Neural progenitor cell (in vitro differentiated cells): ENCODE measurements around the gene PTPN5. TPM values are rescaled to one million over a fixed set of nuclear protein-coding genes. Genes with fewer than 3 reads are reported as not detected.
A peak's percentile ranks its signal among the peaks of the same experiment; 100 is the strongest.

Source experiments
- DNase-seq: peaks from one replicate; pipeline ENCODE4 v3.0.0-alpha.2; 2016; ENCODE audit warnings: low spot score
- H2AFZ ChIP-seq: fragments of 200-600 bp; sonication (generic); replicated peaks from 2 replicates; pipeline ENCODE4 v1.6.1; 2016; ENCODE audit warnings: antibody characterized with exemption
- H3F3A ChIP-seq: fragments of 200-600 bp; sonication (generic); 2 replicates; pipeline ENCODE4 v1.6.1; 2016; ENCODE audit warnings: antibody characterized with exemption, low read depth
- H3K27ac ChIP-seq: fragments of 200-600 bp; sonication (generic); 2 replicates; pipeline ENCODE4 v1.5.1; 2016; ENCODE audit warnings: mild to moderate bottlenecking
- H3K27me3 ChIP-seq: fragments of 200-600 bp; sonication (generic); 2 replicates; pipeline ENCODE4 v1.6.1; 2016; ENCODE audit warnings: mild to moderate bottlenecking, moderate library complexity
- H3K36me3 ChIP-seq: fragments of 200-600 bp; sonication (generic); 2 replicates; pipeline ENCODE4 v1.5.1; 2016
- H3K4me1 ChIP-seq: fragments of 200-600 bp; sonication (generic); 2 replicates; pipeline ENCODE4 v1.6.1; 2016; ENCODE audit warnings: mixed run types
- H3K4me2 ChIP-seq: fragments of 200-600 bp; sonication (generic); 2 replicates; pipeline ENCODE4 v1.6.1; 2016
- H3K4me3 ChIP-seq: fragments of 200-600 bp; sonication (generic); 2 replicates; pipeline ENCODE4 v1.5.1; 2016
- H3K79me2 ChIP-seq: fragments of 200-600 bp; sonication (generic); 2 replicates; pipeline ENCODE4 v1.6.1; 2016; ENCODE audit warnings: low read depth
- H3K9ac ChIP-seq: fragments of 200-600 bp; sonication (generic); 2 replicates; pipeline ENCODE4 v1.6.1; 2016
- H3K9me3 ChIP-seq: fragments of 200-600 bp; sonication (generic); 2 replicates; pipeline ENCODE4 v1.5.1; 2016; ENCODE audit warnings: low read depth
- H4K20me1 ChIP-seq: fragments of 200-600 bp; sonication (generic); 2 replicates; pipeline ENCODE4 v1.6.1; 2016; ENCODE audit warnings: low read depth
- H3K27ac Mint-ChIP-seq: 3 replicates; pipeline ENCODE4 v1.8.0; 2021; ENCODE audit warnings: mixed read lengths
- H3K27me3 Mint-ChIP-seq: 2 replicates; pipeline ENCODE4 v1.8.0; 2022; ENCODE audit warnings: low read depth, mild to moderate bottlenecking, inconsistent platforms, moderate library complexity, mixed read lengths; ENCODE audit not compliant: insufficient read depth
- H3K36me3 Mint-ChIP-seq: 3 replicates; pipeline ENCODE4 v1.8.0; 2021; ENCODE audit warnings: mixed read lengths
- H3K4me1 Mint-ChIP-seq: 3 replicates; pipeline ENCODE4 v1.8.0; 2021; ENCODE audit warnings: mixed read lengths
- H3K4me3 Mint-ChIP-seq: 3 replicates; pipeline ENCODE4 v1.8.0; 2021; ENCODE audit warnings: mild to moderate bottlenecking, moderate library complexity, mixed read lengths
- H3K9me3 Mint-ChIP-seq: 3 replicates; pipeline ENCODE4 v1.8.0; 2020; ENCODE audit warnings: mixed read lengths
- CTCF ChIP-seq: fragments of 200-600 bp; sonication (generic); IDR thresholded peaks from 2 replicates; pipeline ENCODE4 v1.5.1; 2017; ENCODE audit warnings: antibody characterized with exemption, mild to moderate bottlenecking
- EZH2 ChIP-seq: fragments of 200-600 bp; sonication (generic); IDR thresholded peaks from 2 replicates; pipeline ENCODE4 v1.6.1; 2017; ENCODE audit warnings: antibody characterized with exemption, mild to moderate bottlenecking, moderate library complexity
- EZH2phosphoT487 ChIP-seq: fragments of 200-600 bp; sonication (generic); IDR thresholded peaks from 2 replicates; pipeline ENCODE4 v1.6.1; 2017; ENCODE audit warnings: antibody characterized with exemption
- total RNA-seq: library from RNA; depleted of rRNA; stranded (reverse); fragments of >200 nt; gene quantifications from 2 replicates; pipeline ENCODE4 v1.2.3, GENCODE V29; 2015; ENCODE audit warnings: low replicate concordance

Gene PTPN5
- total RNA-seq, 1 donor from 2014 or later = 8.5 TPM

GRCh38 chr11:18722293-18722637, 69.3 kb downstream of the PTPN5 start:
- no peaks in the 10 kb centered on the region for H3K36me3 Mint-ChIP-seq
- DNase-seq = no peak
- Histone ChIP-seq H3K9ac (no peak overlapping the region), H3K4me2 (peak overlapping the region; percentile 94), H4K20me1 (no peaks in the 10 kb centered on the region), H3K27ac (no peak overlapping the region), H3K79me2 (no peaks in the 10 kb centered on the region), H3K4me3 (peak overlapping the region; percentile 64), H3K9me3 (no peaks in the 10 kb centered on the region), H3F3A (peaks cover 6% of the 10 kb centered on the region), H3K36me3 (no peaks in the 10 kb centered on the region), H2AFZ (peak overlapping the region; percentile 90), H3K27me3 (peaks cover 18% of the 10 kb centered on the region), H3K4me1 (peaks cover 15% of the 10 kb centered on the region)
- H3K27me3 Mint-ChIP-seq = peaks cover 17% of the 10 kb centered on the region
- no peaks in the 10 kb centered on the region for H3K9me3 Mint-ChIP-seq
- no peak overlapping the region for H3K27ac Mint-ChIP-seq
- H3K4me1 Mint-ChIP-seq = peaks cover 11% of the 10 kb centered on the region
- H3K4me3 Mint-ChIP-seq = peak overlapping the region; percentile 85
- TF ChIP-seq CTCF (no peak), EZH2 (no peak), EZH2phosphoT487 (no peak)

- H3K27ac Mint-ChIP-seq = no peak overlapping the region
- H3K27me3 Mint-ChIP-seq = peaks cover 17% of the 10 kb centered on the region
- H3K9ac ChIP-seq = no peak overlapping the region
- peaks cover 23% of the 10 kb centered on the region for H3K27me3 ChIP-seq
- TF ChIP-seq EZH2 (peak; percentile 6), CTCF (peak; percentile 71), EZH2phosphoT487 (no peak)
- no peaks in the 10 kb centered on the region for H3K79me2 ChIP-seq
- H3K36me3 Mint-ChIP-seq = no peaks in the 10 kb centered on the region
- DNase-seq = peak; percentile 78
- no peaks in the 10 kb centered on the region for H3K36me3 ChIP-seq
- peaks cover 11% of the 10 kb centered on the region for H3K4me1 Mint-ChIP-seq
- H3K4me2 ChIP-seq = peak overlapping the region; percentile 94
- peaks cover 6% of the 10 kb centered on the region for H3F3A ChIP-seq
- no peak overlapping the region for H3K27ac ChIP-seq
- no peaks in the 10 kb centered on the region for H3K9me3 Mint-ChIP-seq
- peak overlapping the region; percentile 85 for H3K4me3 Mint-ChIP-seq
- no peaks in the 10 kb centered on the region for H4K20me1 ChIP-seq
- peak overlapping the region; percentile 90 for H2AFZ ChIP-seq
- peak overlapping the region; percentile 64 for H3K4me3 ChIP-seq
- no peaks in the 10 kb centered on the region for H3K9me3 ChIP-seq
- H3K4me1 ChIP-seq = peaks cover 15% of the 10 kb centered on the region
Measured at GRCh38 chr11:18721561-18722292, 69.9 kb downstream of the PTPN5 start.

GRCh38 chr11:18720808-18721560, 70.6 kb downstream of the PTPN5 start:
- Mint-ChIP-seq H3K27ac (no peak overlapping the region), H3K4me1 (peaks cover 11% of the 10 kb centered on the region), H3K27me3 (peaks cover 21% of the 10 kb centered on the region), H3K4me3 (peak overlapping the region; percentile 85), H3K36me3 (no peaks in the 10 kb centered on the region), H3K9me3 (no peaks in the 10 kb centered on the region)
- Histone ChIP-seq H4K20me1 (no peaks in the 10 kb centered on the region), H3K4me2 (peak overlapping the region; percentile 94), H3K27ac (no peak overlapping the region), H3K27me3 (peaks cover 30% of the 10 kb centered on the region), H3K4me3 (peak overlapping the region; percentile 64), H2AFZ (peak overlapping the region; percentile 90), H3K36me3 (no peaks in the 10 kb centered on the region), H3K4me1 (peaks cover 8% of the 10 kb centered on the region), H3K9me3 (no peaks in the 10 kb centered on the region), H3K9ac (no peak overlapping the region), H3F3A (peaks cover 6% of the 10 kb centered on the region), H3K79me2 (no peaks in the 10 kb centered on the region)
- TF ChIP-seq EZH2phosphoT487 (no peak), CTCF (no peak), EZH2 (peak; percentile 52)
- peak; percentile 94 for DNase-seq
